SK-N-SH (cell line): Measurements from ENCODE around the gene WFDC2. TPM values are rescaled to one million over a fixed set of nuclear protein-coding genes. Genes with fewer than 3 reads are reported as not detected.

Experiments
- CTCF ChIA-PET: fragments of 300-600, 350-600 bp; formaldehyde crosslinking; extraction: SDS; loops from one replicate; lab custom pipeline; 2021; lab: Yijun Ruan, JAX
- POLR2A ChIA-PET: fragments of 350-600 bp; sonication (Branson Sonifier 250); formaldehyde crosslinking; extraction: SDS; loops from one replicate; lab custom pipeline; 2020; ENCODE audit warnings: antibody characterized with exemption, inconsistent platforms; lab: Yijun Ruan, JAX
- DNase-seq: peaks from one replicate; pipeline ENCODE4 v3.0.0; 2012
- H2AFZ ChIP-seq: fragments of 200-600 bp; sonication (generic); 2 replicates; pipeline ENCODE4 v1.8.1; 2016; ENCODE audit warnings: antibody characterized with exemption, mild to moderate bottlenecking, low read depth
- H3F3A ChIP-seq: fragments of 200-600 bp; sonication (generic); replicated peaks from 2 replicates; pipeline ENCODE3; 2016; ENCODE audit warnings: antibody characterized with exemption, mild to moderate bottlenecking; ENCODE audit not compliant: insufficient read depth
- H3K27ac ChIP-seq, 2 experiments: fragments of 200-500 bp in 1 of 2; fragments of 200-600 bp in 1 of 2; sonication (Bioruptor generic) in 1 of 2; sonication (generic), shearing (Covaris generic) in 1 of 2; 2 replicates each; pipeline versions ENCODE4 v1.5.1 to v1.6.1; 2014 to 2016; ENCODE audit warnings: low read depth in 2 of 2, inconsistent platforms in 1 of 2, low read length in 1 of 2, mild to moderate bottlenecking in 1 of 2, mixed read lengths in 1 of 2
- H3K27me3 ChIP-seq: fragments of 200-600 bp; sonication (generic), shearing (Covaris generic); 2 replicates; pipeline ENCODE4 v1.6.1; 2016; ENCODE audit warnings: mixed run types; ENCODE audit not compliant: insufficient read depth
- H3K36me3 ChIP-seq, 2 experiments: fragments of 200-500 bp in 1 of 2; fragments of 200-600 bp in 1 of 2; sonication (Bioruptor generic) in 1 of 2; sonication (generic) in 1 of 2; replicated peaks in 1 of 2; 2 replicates each; pipeline versions ENCODE3 to v1.5.1; 2014 to 2016; ENCODE audit warnings: low read length in 1 of 2, mild to moderate bottlenecking in 1 of 2; ENCODE audit not compliant: insufficient read depth in 2 of 2, control insufficient read depth in 1 of 2
- H3K4me1 ChIP-seq, 2 experiments: fragments of 200-500 bp in 1 of 2; fragments of 200-600 bp in 1 of 2; sonication (Bioruptor generic) in 1 of 2; sonication (generic), shearing (Covaris generic) in 1 of 2; 2 replicates each; pipeline versions ENCODE4 v1.5.1 to v1.6.1; 2014 to 2016; ENCODE audit warnings: low read depth in 1 of 2, low read length in 1 of 2, mixed run types in 1 of 2; ENCODE audit not compliant: insufficient read depth in 2 of 2, control insufficient read depth in 1 of 2
- H3K4me2 ChIP-seq: fragments of 200-600 bp; sonication (generic), shearing (Covaris generic); 2 replicates; pipeline ENCODE4 v1.6.1; 2017; ENCODE audit warnings: mixed run types
- H3K4me3 ChIP-seq, 2 experiments: fragments of 200-500 bp in 1 of 2; fragments of 200-600 bp in 1 of 2; sonication (Bioruptor generic) in 1 of 2; sonication (generic), shearing (Covaris generic) in 1 of 2; 2 replicates each; pipeline versions ENCODE4 v1.5.1 to v1.8.1; 2014 to 2016; ENCODE audit warnings: low read depth in 2 of 2, inconsistent platforms in 1 of 2, low read length in 1 of 2, mild to moderate bottlenecking in 1 of 2, mixed read lengths in 1 of 2, moderate library complexity in 1 of 2
- H3K79me2 ChIP-seq: fragments of 200-600 bp; sonication (generic); 2 replicates; pipeline ENCODE4 v1.8.1; 2017; ENCODE audit warnings: mild to moderate bottlenecking; ENCODE audit not compliant: insufficient read depth
- H3K9ac ChIP-seq: fragments of 200-600 bp; sonication (generic); 2 replicates; pipeline ENCODE4 v1.6.1; 2017; ENCODE audit warnings: mixed run types
- H3K9me2 ChIP-seq: fragments of 200-600 bp; sonication (generic); 2 replicates; pipeline ENCODE4 v1.6.1; 2017; ENCODE audit warnings: mixed run types
- H3K9me3 ChIP-seq: fragments of 200-600 bp; sonication (generic); 2 replicates; pipeline ENCODE4 v1.6.1; 2017; ENCODE audit warnings: mixed run types, mild to moderate bottlenecking, moderate library complexity
- H4K20me1 ChIP-seq: fragments of 200-600 bp; sonication (generic); 2 replicates; pipeline ENCODE4 v1.6.1; 2017; ENCODE audit warnings: mild to moderate bottlenecking, mixed run types; ENCODE audit not compliant: insufficient read depth
- CHD2 ChIP-seq: fragments of 150-350 bp; IDR thresholded peaks from 2 replicates; pipeline ENCODE4 v1.6.1; 2018; ENCODE audit warnings: low read length; ENCODE audit not compliant: partially characterized antibody
- ELF1 ChIP-seq: IDR thresholded peaks from 2 replicates; pipeline ENCODE4 v1.4.0; 2012
- EP300 ChIP-seq, 2 experiments: IDR thresholded peaks; 2 replicates each; pipeline versions ENCODE4 v1.4.0 to v1.6.1; 2012; ENCODE audit warnings: borderline replicate concordance in 1 of 2, low read depth in 1 of 2, low read length in 1 of 2
- FOSL2 ChIP-seq: IDR thresholded peaks from 2 replicates; pipeline ENCODE4 v1.4.0; 2012; ENCODE audit warnings: low read depth, mild to moderate bottlenecking, moderate library complexity, borderline replicate concordance
- FOXJ3 ChIP-seq: sonication (generic); formaldehyde crosslinking; IDR thresholded peaks from 2 replicates; pipeline ENCODE4 v1.5.1; 2020; ENCODE audit warnings: mild to moderate bottlenecking, missing genetic modification reagents
- NFIC ChIP-seq: IDR thresholded peaks from 2 replicates; pipeline ENCODE4 v1.4.0; 2012; ENCODE audit warnings: borderline replicate concordance
- POLR2AphosphoS5 ChIP-seq: IDR thresholded peaks from 2 replicates; pipeline ENCODE4 v1.6.1; 2012; ENCODE audit warnings: low read depth, low read length
- RAD21 ChIP-seq: IDR thresholded peaks from 2 replicates; pipeline ENCODE4 v1.6.1; 2012; ENCODE audit warnings: mild to moderate bottlenecking, low read length
- RCOR1 ChIP-seq: fragments of 150-350 bp; IDR thresholded peaks from 2 replicates; pipeline ENCODE4 v1.6.1; 2017; ENCODE audit warnings: antibody characterized with exemption, low read length
- RXRA ChIP-seq: IDR thresholded peaks from 2 replicates; pipeline ENCODE4 v1.4.0; 2012; ENCODE audit warnings: low read depth, mild to moderate bottlenecking, borderline replicate concordance
- SMC3 ChIP-seq: IDR thresholded peaks from 2 replicates; pipeline ENCODE4 v1.6.1; 2012; ENCODE audit warnings: low read depth, low read length, improper control_type of control experiment
- TCF12 ChIP-seq: IDR thresholded peaks from 2 replicates; pipeline ENCODE4 v1.4.0; 2012
- WGBS: methylation state at CpG from one replicate; pipeline ENCODE4 v1.1.6; 2017; ENCODE audit warnings: low lambda C conversion rate; 5-methylcytosine and 5-hydroxymethylcytosine counted together
- polyA plus RNA-seq, 3 experiments: library from polyadenylated mRNA; depleted of rRNA; stranded (reverse); fragments of >200 nt; gene quantifications; 2 replicates each; pipeline ENCODE4 v1.2.3, GENCODE V29; 2012
- TF ChIP-seq, protein P1 (sequence below): fragments of 150-350 bp; IDR thresholded peaks from 2 replicates; pipeline ENCODE4 v1.6.1; 2017; ENCODE audit warnings: antibody characterized with exemption, low read length, low read depth, borderline replicate concordance
- TF ChIP-seq, protein P2 (sequence below): IDR thresholded peaks from 2 replicates; pipeline ENCODE4 v1.6.1; 2012; ENCODE audit warnings: mild to moderate bottlenecking, low read depth, low read length, moderate library complexity
- TF ChIP-seq, protein P3 (sequence below): fragments of 200-600 bp; sonication (generic); IDR thresholded peaks from 2 replicates; pipeline ENCODE4 v1.6.1; 2017; ENCODE audit warnings: antibody characterized with exemption, mild to moderate bottlenecking, moderate library complexity
- TF ChIP-seq, protein P4 (sequence below): IDR thresholded peaks from 2 replicates; pipeline ENCODE4 v1.4.0; 2012; ENCODE audit warnings: low read depth, borderline replicate concordance
- TF ChIP-seq, protein P5 (sequence below): IDR thresholded peaks from 2 replicates; pipeline ENCODE4 v1.4.0; 2012; ENCODE audit warnings: low read depth, borderline replicate concordance
- TF ChIP-seq, protein P6 (sequence below): IDR thresholded peaks from 2 replicates; pipeline ENCODE4; 2012
- TF ChIP-seq, protein P7 (sequence below): IDR thresholded peaks from 2 replicates; pipeline ENCODE4 v1.4.0; 2012; ENCODE audit warnings: low read depth

Gene WFDC2
- polyA plus RNA-seq, 1 of the 3 experiments (the other 2 are of a cell fraction), result 0.21 TPM

DNA sequence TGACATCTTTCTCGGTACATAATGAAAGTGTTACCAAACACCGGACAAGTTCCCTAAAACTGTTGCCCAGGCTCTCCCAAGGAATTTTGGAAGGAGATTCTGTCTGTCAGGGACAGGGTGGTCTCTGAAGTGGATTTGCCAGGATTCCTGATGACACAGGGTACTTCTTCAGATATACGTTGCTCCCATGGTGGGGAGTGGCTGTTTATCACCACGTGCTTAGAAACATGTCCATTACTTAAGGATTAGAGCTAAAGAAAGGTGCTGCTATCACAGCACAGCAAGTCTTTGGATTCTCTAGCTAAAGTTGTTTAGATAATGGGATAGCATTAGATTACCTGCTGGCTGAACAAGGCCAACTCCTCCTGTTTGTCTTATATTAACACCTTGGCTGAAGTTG is 39.5 kb downstream of the WFDC2 start (continued):
- TF ChIP-seq, protein P1, sequence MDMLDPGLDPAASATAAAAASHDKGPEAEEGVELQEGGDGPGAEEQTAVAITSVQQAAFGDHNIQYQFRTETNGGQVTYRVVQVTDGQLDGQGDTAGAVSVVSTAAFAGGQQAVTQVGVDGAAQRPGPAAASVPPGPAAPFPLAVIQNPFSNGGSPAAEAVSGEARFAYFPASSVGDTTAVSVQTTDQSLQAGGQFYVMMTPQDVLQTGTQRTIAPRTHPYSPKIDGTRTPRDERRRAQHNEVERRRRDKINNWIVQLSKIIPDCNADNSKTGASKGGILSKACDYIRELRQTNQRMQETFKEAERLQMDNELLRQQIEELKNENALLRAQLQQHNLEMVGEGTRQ, result no peak

DNA sequence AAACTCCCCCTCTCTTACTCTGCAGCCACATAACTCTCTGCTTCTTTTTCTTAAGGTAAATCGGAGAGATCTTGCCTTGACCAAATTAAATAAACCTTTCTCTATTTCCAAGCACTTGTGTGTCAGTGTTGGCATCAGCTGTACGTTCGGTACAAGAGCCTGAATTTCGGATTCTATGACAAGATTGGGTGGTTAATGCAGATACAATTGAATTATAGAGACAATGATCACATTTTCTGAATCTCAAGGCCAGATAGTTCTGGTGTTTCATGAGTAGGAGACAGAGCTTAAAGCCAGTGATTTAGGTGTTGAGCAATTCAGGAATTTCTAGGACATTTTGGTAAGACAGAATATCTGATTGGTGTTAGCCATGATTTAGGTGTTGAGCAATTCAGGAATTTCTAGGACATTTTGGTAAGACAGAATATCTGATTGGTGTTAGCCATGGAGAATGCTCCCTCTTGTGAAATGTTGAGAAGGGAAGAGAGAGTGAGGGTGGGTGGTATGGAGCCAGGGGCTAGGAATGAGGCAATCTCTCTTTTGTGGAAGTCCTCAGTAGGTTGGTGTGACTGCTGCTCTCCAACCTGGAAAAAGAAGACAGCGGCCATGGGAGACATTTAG is 40.8 kb downstream of the WFDC2 start:
- Histone ChIP-seq H3K4me1 (no peaks in the 10 kb centered on the region), H3K9me3 (no peaks in the 10 kb centered on the region), H3F3A (peaks cover 6% of the 10 kb centered on the region), H4K20me1 (no peaks in the 10 kb centered on the region), H3K9me2 (no peaks in the 10 kb centered on the region), H3K79me2 (no peaks in the 10 kb centered on the region), H3K9ac (no peak overlapping the region), H3K36me3 (no peaks in the 10 kb centered on the region), H3K4me3 (no peak overlapping the region), H3K27me3 (no peaks in the 10 kb centered on the region; the same call in none of the 2 replicates), H3K27ac (no peak overlapping the region), H2AFZ (no peak overlapping the region), H3K4me2 (no peak overlapping the region)
- POLR2A ChIA-PET, result no interaction called here
- WGBS, result 2% methylated on average over 5 of the region's 5 CpGs
- DNase-seq, result no peak
- no peak for TF ChIP-seq RCOR1
- TF ChIP-seq, protein P2, sequence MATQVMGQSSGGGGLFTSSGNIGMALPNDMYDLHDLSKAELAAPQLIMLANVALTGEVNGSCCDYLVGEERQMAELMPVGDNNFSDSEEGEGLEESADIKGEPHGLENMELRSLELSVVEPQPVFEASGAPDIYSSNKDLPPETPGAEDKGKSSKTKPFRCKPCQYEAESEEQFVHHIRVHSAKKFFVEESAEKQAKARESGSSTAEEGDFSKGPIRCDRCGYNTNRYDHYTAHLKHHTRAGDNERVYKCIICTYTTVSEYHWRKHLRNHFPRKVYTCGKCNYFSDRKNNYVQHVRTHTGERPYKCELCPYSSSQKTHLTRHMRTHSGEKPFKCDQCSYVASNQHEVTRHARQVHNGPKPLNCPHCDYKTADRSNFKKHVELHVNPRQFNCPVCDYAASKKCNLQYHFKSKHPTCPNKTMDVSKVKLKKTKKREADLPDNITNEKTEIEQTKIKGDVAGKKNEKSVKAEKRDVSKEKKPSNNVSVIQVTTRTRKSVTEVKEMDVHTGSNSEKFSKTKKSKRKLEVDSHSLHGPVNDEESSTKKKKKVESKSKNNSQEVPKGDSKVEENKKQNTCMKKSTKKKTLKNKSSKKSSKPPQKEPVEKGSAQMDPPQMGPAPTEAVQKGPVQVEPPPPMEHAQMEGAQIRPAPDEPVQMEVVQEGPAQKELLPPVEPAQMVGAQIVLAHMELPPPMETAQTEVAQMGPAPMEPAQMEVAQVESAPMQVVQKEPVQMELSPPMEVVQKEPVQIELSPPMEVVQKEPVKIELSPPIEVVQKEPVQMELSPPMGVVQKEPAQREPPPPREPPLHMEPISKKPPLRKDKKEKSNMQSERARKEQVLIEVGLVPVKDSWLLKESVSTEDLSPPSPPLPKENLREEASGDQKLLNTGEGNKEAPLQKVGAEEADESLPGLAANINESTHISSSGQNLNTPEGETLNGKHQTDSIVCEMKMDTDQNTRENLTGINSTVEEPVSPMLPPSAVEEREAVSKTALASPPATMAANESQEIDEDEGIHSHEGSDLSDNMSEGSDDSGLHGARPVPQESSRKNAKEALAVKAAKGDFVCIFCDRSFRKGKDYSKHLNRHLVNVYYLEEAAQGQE, result no peak
- no peak for TF ChIP-seq TCF12
- no peak for TF ChIP-seq ELF1
- TF ChIP-seq, protein P3, sequence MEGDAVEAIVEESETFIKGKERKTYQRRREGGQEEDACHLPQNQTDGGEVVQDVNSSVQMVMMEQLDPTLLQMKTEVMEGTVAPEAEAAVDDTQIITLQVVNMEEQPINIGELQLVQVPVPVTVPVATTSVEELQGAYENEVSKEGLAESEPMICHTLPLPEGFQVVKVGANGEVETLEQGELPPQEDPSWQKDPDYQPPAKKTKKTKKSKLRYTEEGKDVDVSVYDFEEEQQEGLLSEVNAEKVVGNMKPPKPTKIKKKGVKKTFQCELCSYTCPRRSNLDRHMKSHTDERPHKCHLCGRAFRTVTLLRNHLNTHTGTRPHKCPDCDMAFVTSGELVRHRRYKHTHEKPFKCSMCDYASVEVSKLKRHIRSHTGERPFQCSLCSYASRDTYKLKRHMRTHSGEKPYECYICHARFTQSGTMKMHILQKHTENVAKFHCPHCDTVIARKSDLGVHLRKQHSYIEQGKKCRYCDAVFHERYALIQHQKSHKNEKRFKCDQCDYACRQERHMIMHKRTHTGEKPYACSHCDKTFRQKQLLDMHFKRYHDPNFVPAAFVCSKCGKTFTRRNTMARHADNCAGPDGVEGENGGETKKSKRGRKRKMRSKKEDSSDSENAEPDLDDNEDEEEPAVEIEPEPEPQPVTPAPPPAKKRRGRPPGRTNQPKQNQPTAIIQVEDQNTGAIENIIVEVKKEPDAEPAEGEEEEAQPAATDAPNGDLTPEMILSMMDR, result no peak
- TF ChIP-seq, protein P4, sequence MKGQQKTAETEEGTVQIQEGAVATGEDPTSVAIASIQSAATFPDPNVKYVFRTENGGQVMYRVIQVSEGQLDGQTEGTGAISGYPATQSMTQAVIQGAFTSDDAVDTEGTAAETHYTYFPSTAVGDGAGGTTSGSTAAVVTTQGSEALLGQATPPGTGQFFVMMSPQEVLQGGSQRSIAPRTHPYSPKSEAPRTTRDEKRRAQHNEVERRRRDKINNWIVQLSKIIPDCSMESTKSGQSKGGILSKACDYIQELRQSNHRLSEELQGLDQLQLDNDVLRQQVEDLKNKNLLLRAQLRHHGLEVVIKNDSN, result no peak
- TF ChIP-seq, protein P5, sequence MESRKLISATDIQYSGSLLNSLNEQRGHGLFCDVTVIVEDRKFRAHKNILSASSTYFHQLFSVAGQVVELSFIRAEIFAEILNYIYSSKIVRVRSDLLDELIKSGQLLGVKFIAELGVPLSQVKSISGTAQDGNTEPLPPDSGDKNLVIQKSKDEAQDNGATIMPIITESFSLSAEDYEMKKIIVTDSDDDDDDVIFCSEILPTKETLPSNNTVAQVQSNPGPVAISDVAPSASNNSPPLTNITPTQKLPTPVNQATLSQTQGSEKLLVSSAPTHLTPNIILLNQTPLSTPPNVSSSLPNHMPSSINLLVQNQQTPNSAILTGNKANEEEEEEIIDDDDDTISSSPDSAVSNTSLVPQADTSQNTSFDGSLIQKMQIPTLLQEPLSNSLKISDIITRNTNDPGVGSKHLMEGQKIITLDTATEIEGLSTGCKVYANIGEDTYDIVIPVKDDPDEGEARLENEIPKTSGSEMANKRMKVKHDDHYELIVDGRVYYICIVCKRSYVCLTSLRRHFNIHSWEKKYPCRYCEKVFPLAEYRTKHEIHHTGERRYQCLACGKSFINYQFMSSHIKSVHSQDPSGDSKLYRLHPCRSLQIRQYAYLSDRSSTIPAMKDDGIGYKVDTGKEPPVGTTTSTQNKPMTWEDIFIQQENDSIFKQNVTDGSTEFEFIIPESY, result no peak
- TF ChIP-seq, protein P1, result no peak
- no peak for TF ChIP-seq FOSL2
- TF ChIP-seq, protein P6, sequence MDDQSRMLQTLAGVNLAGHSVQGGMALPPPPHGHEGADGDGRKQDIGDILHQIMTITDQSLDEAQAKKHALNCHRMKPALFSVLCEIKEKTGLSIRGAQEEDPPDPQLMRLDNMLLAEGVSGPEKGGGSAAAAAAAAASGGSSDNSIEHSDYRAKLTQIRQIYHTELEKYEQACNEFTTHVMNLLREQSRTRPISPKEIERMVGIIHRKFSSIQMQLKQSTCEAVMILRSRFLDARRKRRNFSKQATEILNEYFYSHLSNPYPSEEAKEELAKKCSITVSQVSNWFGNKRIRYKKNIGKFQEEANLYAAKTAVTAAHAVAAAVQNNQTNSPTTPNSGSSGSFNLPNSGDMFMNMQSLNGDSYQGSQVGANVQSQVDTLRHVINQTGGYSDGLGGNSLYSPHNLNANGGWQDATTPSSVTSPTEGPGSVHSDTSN, result no peak
- TF ChIP-seq CHD2, result no peak
- TF ChIP-seq, protein P7, sequence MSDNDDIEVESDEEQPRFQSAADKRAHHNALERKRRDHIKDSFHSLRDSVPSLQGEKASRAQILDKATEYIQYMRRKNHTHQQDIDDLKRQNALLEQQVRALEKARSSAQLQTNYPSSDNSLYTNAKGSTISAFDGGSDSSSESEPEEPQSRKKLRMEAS, result no peak
- no peak for TF ChIP-seq SMC3
- no peak for TF ChIP-seq EP300 (IDR thresholded peaks at IDR 0.05; ENCODE audit: borderline replicate concordance in 1 of 2, low read depth in 1 of 2, low read length in 1 of 2)
- TF ChIP-seq RAD21, result no peak
- no peak for TF ChIP-seq POLR2AphosphoS5
- no peak for TF ChIP-seq FOXJ3 (CRISPR knock-in tag)
- TF ChIP-seq NFIC, result no peak
- TF ChIP-seq RXRA, result no peak
- CTCF ChIA-PET, result interaction anchor here (1.4 kb wide), 1 partner anchor 45 kb away, joined by 3 read pairs; no protein-coding TSS in a partner anchor
